LNCaP clone FGC (cell line): ENCODE results near the gene ZNF768.

Source experiments
- DNase-seq: peaks from one replicate; pipeline ENCODE4 v3.0.0-alpha.2; 2011; ENCODE audit warnings: low read depth
- H3K4me3 ChIP-seq: 2 replicates; pipeline ENCODE4 v1.5.1; 2011; ENCODE audit warnings: mild to moderate bottlenecking, low read depth, low read length, control low read depth
- CTCF ChIP-seq: IDR thresholded peaks from 2 replicates; pipeline ENCODE4 v1.5.1; 2012; ENCODE audit warnings: mild to moderate bottlenecking; ENCODE audit not compliant: control insufficient read depth, insufficient read depth; ENCODE audit errors: extremely low read depth

ZNF768 gene

DNA sequence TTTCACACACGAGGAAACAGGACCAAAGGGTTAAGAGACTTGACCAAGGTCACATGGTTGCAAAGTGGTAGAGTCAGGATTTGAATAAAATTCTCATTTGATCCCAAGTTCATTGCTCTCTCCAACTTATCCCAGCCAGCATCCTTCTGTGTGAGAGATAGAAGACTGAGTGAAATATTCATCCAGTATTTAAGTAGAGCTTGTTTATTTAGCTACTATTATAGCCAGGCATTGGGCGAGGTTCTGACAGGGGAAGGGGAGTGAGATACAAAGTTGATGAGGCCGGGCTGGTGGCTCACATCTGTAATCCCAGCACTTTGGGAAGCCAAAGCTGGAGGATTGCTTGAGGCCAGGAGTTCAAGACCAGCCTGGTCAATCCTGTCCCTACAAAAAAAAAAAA lies 49.4 kb downstream of the ZNF768 start:
- no peak for TF ChIP-seq CTCF
- H3K4me3 ChIP-seq, result no peak overlapping the region
- DNase-seq, result no peak

- no peak for TF ChIP-seq CTCF
- DNase-seq, result no peak
- no peak overlapping the region for H3K4me3 ChIP-seq
Measured at GRCh38 chr16:30474684-30475083, 51.7 kb downstream of the ZNF768 start.

DNA sequence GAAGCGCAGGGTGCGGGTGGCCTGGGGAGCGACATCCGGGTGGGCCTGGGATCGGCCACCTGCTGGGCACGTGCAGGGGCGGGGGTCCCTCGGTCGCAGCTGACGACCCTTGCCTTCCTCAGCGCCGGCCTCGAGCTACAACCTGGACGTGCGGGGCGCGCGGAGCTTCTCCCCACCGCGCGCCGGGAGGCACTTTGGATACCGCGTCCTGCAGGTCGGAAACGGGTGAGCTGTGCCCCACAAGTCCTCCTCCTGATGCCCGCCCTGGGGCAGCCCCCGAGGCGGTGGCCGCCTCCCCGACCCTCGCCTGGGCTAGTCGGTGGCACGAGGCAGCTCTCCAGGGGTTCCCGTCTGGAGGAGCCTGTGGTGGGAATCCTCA lies 52.3 kb downstream of the ZNF768 start:
- no peak for TF ChIP-seq CTCF
- no peak overlapping the region for H3K4me3 ChIP-seq
- no peak for DNase-seq
